K562 (cell line): Measurements from ENCODE around the gene ARHGAP35. TPM values are rescaled to one million over a fixed set of nuclear protein-coding genes. Genes with fewer than 3 reads are reported as not detected.
A peak's percentile ranks its signal among the peaks of the same experiment; 100 is the strongest.

ENCODE experiments used
- ASH1L ChIP-seq: fragments of 450-650 bp; IDR thresholded peaks from 2 replicates; pipeline ENCODE4 v1.6.1; 2018; ENCODE audit warnings: borderline replicate concordance, mild to moderate bottlenecking, low read depth; ENCODE audit not compliant: partially characterized antibody
- BCLAF1 ChIP-seq, 2 experiments: fragments of 450-650 bp in 1 of 2; IDR thresholded peaks; 2 replicates each; pipeline ENCODE4 v1.6.1; 2011 to 2017; ENCODE audit warnings: low read depth in 2 of 2, antibody characterized with exemption in 1 of 2, borderline replicate concordance in 1 of 2, low read length in 1 of 2, mild to moderate bottlenecking in 1 of 2, mixed read lengths in 1 of 2; ENCODE audit not compliant: control insufficient read depth in 1 of 2
- FOXK1 ChIP-seq: sonication (generic); formaldehyde crosslinking; IDR thresholded peaks from 2 replicates; pipeline ENCODE4 v1.8.0; 2022; ENCODE audit warnings: missing genetic modification reagents, mild to moderate bottlenecking, borderline replicate concordance
- MITF ChIP-seq: IDR thresholded peaks from 2 replicates; pipeline ENCODE4 v1.6.1; 2014; ENCODE audit warnings: antibody characterized with exemption
- MTA3 ChIP-seq: fragments of 450-650 bp; formaldehyde crosslinking; IDR thresholded peaks from 2 replicates; pipeline ENCODE4 v1.6.1; 2017; ENCODE audit warnings: mild to moderate bottlenecking, borderline replicate concordance
- NFIC ChIP-seq: fragments of 450-650 bp; IDR thresholded peaks from 2 replicates; pipeline ENCODE4 v1.6.1; 2017; ENCODE audit warnings: mild to moderate bottlenecking, inconsistent platforms
- NFXL1 ChIP-seq: fragments of 450-650 bp; formaldehyde crosslinking; IDR thresholded peaks from 2 replicates; pipeline ENCODE4 v1.4.0; 2021; ENCODE audit warnings: mild to moderate bottlenecking
- POU5F1 ChIP-seq: fragments of 150-350 bp; IDR thresholded peaks from 2 replicates; pipeline ENCODE4 v1.6.1; 2014; ENCODE audit warnings: borderline replicate concordance, low read length, low read depth, mild to moderate bottlenecking; ENCODE audit not compliant: partially characterized antibody
- PTTG1 ChIP-seq: fragments of 450-650 bp; IDR thresholded peaks from 2 replicates; pipeline ENCODE4 v1.6.1; 2016; ENCODE audit warnings: low read depth, mild to moderate bottlenecking, missing genetic modification characterization, missing compliant biosample characterization
- RNF2 ChIP-seq: sonication (generic); IDR thresholded peaks from 2 replicates; pipeline ENCODE4 v1.6.1; 2016
- SIN3B ChIP-seq: fragments of 450-650 bp; IDR thresholded peaks from 2 replicates; pipeline ENCODE4 v1.6.1; 2017; ENCODE audit warnings: low read depth, mild to moderate bottlenecking, moderate library complexity
- SNAPC5 ChIP-seq: fragments of 250-450 bp; sonication (Bioruptor Pico); IDR thresholded peaks from 2 replicates; pipeline ENCODE4 v1.8.0; 2021; ENCODE audit warnings: moderate library complexity, mild to moderate bottlenecking, inconsistent platforms
- SREBF2 ChIP-seq: sonication (generic); formaldehyde crosslinking; IDR thresholded peaks from 2 replicates; pipeline ENCODE4 v1.4.0; 2020; ENCODE audit warnings: mild to moderate bottlenecking, missing genetic modification reagents
- ZBTB7A ChIP-seq: IDR thresholded peaks from 2 replicates; pipeline ENCODE4 v1.6.1; 2011; ENCODE audit warnings: low read depth, mild to moderate bottlenecking, low read length, moderate library complexity, borderline replicate concordance; ENCODE audit not compliant: control insufficient read depth
- ZNF197 ChIP-seq: fragments of 200-800 bp; sonication (Bioruptor generic); IDR thresholded peaks from 2 replicates; pipeline ENCODE4 v1.6.1; 2016; ENCODE audit warnings: low read depth, missing genetic modification characterization, missing compliant biosample characterization
- ZNF589 ChIP-seq: fragments of 200-800 bp; sonication (Bioruptor generic); IDR thresholded peaks from 2 replicates; pipeline ENCODE4 v1.6.1; 2016; ENCODE audit warnings: low read depth, missing genetic modification characterization, missing compliant biosample characterization
- ZNF592 ChIP-seq: fragments of 450-650 bp; IDR thresholded peaks from 2 replicates; pipeline ENCODE4 v1.6.1; 2017; ENCODE audit warnings: antibody characterized with exemption, mild to moderate bottlenecking
- polyA plus RNA-seq, 8 experiments: library from polyadenylated mRNA; depleted of rRNA in 4 of 8; stranded (reverse) in 5 of 8; unstranded in 3 of 8; fragments of >200 nt; fragmentation: Nextera tagmentation in 2 of 8; fragmentation: Illumina TruSeq in 1 of 8; extraction: Ambion mirVana in 2 of 8; extraction: Trizol in 1 of 8; gene quantifications; 2 replicates each; pipeline versions ENCODE4 v1.2.1 to v1.2.3, GENCODE V29; 2011 to 2014; ENCODE audit warnings: inconsistent platforms in 1 of 8, missing spikeins in 1 of 8
- total RNA-seq, 7 experiments: library from RNA; depleted of rRNA in 6 of 7; stranded (reverse); fragments of >200 nt in 6 of 7; fragmentation: Illumina TruSeq in 2 of 7; extraction: Trizol in 2 of 7; gene quantifications; 2 replicates each; pipeline versions ENCODE4 v1.2.1 to v1.2.3, GENCODE V29; 2011 to 2021; ENCODE audit warnings: low replicate concordance in 1 of 7

The ARHGAP35 gene
- total and polyA plus RNA-seq, 9 of the 15 experiments (the other 6 are each of a cell fraction or from before 2014, with no cell fraction given): 0.27 to 26.4 (median 10.2) TPM

- peak; percentile 92 for TF ChIP-seq POU5F1
- TF ChIP-seq RNF2: peak; percentile 80
- TF ChIP-seq ZNF592: peak; percentile 99
- peak; percentile 55; the same call in 1 of the 2 replicates for TF ChIP-seq SIN3B
- TF ChIP-seq BCLAF1 (IDR thresholded peaks at IDR 0.05; ENCODE audit: borderline replicate concordance in 1 of 2, control insufficient read depth in 1 of 2, low read depth in 2 of 2, low read length in 1 of 2): peak in 1 of 2 experiments; percentile 94; a peak in 2 of 4 replicates
- 0 out of 2 replicates have a peak, but pooled peaks have one; percentile 37 for TF ChIP-seq FOXK1 (CRISPR knock-in tag)
- peak; percentile 89 for TF ChIP-seq ZBTB7A
- peak; percentile 98 for TF ChIP-seq ZNF589 (CRISPR knock-in tag)
- TF ChIP-seq MTA3: peak; percentile 79; the same call in 1 of the 2 replicates
- TF ChIP-seq ZNF197 (CRISPR knock-in tag): peak; percentile 99
- TF ChIP-seq SNAPC5: no peak
- TF ChIP-seq PTTG1: peak; percentile 79
- no peak for TF ChIP-seq MITF
- no peak for TF ChIP-seq NFXL1 (CRISPR knock-in tag)
- TF ChIP-seq NFIC: peak; percentile 53
- peak; percentile 87 for TF ChIP-seq ASH1L
- no peak for TF ChIP-seq SREBF2
Measured at GRCh38 chr19:46850228-46851203, 10.3 kb upstream of the ARHGAP35 start, which contains the start of gene AP2S1 (continued).
